GM19397 (cell line): ENCODE measurements around the gene OR4K1.
"Not testable (repeated sequence)": the region's sequence is repeated elsewhere in the genome, so short reads cannot be mapped to it uniquely, and the experiment has no call there.

ENCODE experiments used
- ATAC-seq: cut with Tn5 transposase; IDR thresholded peaks from one replicate; pipeline ENCODE4 v1.9.1; 2021; ENCODE audit warnings: mild to moderate bottlenecking, moderate library complexity; ENCODE audit not compliant: unreplicated experiment

The OR4K1 gene, protein sequence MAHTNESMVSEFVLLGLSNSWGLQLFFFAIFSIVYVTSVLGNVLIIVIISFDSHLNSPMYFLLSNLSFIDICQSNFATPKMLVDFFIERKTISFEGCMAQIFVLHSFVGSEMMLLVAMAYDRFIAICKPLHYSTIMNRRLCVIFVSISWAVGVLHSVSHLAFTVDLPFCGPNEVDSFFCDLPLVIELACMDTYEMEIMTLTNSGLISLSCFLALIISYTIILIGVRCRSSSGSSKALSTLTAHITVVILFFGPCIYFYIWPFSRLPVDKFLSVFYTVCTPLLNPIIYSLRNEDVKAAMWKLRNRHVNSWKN

DNA sequence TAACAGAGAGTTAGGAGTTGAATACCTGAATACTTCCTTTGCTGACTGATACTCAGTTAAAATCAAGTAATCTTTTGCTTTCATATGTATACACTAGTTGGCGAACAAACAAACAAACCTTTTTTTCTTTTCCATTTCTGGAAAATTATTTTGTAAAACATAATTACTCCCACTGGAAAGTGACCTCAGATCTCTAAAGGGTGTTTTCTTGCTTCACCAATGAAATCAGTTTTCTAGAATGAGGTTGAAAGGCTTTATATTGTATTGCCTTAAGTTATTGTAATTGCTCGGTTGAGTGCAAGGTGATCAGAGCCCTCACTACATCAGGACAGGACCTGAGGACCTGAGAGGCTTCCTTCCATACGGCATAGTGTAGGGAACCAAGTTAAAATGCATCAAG is at the start of gene OR4K1:
TSS of gene OR4K1 (plus strand) at position 301 of the 400 bp plus-strand sequence. CDS start 4,750 bp downstream, outside the sequence.
- ATAC-seq: no peak

DNA sequence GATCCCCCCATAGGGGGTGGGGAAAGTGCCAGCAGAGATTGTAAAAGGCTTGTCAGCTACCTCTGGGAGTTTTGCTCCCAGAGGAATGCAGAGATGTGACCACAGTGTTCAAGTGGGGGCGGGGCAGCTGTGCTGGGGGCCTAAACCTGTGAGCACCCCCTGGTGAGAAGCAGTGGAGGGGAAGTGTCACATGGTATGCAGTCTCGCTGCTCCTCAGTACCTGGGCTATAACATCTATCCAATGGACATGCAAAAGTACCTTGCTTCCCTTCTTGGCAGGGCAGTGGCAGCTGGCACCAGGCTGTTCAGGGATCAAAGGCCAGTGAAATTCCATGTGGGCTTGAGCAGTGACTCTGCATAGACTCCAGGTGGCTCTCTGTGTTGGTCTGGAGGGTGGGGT is 35.4 kb upstream of the OR4K1 start:
- no peak for ATAC-seq

DNA sequence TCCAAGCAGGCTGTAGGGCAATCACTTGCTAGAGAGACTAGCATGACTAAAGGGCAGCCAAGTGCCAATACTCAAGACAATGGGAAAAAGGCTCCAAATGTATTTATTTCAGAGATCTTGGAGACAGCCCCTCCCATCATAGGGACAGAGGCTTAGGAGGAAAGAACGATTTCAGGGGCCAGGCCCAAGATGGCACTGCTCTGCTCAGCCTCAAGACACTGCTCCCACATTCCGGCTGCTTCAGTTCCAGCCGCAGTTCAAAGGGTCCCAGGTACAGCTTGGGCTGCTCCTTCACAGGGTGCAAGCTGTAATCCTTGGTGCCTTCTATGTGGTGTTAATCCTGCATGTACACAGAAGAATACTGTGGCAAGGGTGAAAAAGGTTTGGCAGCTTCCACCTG is 29.7 kb upstream of the OR4K1 start:
- ATAC-seq: no peak

DNA sequence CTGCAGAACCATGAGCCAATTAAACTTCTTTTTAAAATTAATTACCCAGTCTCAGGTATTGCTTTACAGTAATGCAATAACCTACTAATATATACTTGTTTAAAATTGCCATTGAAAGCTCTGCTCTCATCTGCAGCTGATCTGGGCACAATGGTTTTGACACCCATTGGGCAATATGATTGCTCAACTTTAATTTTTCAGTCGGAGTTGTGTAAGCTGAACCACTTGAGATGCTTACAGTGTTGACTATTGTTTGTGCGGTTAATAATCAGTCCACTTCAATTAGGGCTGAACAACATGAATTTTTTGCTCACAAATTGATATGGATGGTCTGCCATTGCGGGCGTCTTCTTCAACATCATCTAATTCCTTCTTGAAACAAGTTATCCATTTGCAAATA is 28.3 kb upstream of the OR4K1 start:
- ATAC-seq: no peak

DNA sequence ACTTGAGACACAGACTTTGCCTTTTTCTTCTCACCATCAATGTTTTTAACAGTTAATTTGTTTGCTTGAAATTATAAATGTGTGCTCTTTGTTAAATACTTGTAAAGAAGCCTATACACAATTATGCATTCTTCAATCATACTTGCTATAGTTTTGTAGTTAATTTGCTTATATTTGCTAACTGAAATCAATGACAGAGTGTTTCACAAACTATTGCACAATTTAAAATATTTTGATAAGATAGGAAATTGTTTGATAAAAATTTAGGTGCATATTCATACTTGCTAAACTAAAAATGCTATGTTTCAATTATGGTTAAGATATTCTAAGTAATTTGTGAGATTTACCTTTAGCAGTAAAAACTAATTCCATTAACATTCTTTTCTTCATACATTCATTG is 24.1 kb upstream of the OR4K1 start:
- no peak for ATAC-seq

DNA sequence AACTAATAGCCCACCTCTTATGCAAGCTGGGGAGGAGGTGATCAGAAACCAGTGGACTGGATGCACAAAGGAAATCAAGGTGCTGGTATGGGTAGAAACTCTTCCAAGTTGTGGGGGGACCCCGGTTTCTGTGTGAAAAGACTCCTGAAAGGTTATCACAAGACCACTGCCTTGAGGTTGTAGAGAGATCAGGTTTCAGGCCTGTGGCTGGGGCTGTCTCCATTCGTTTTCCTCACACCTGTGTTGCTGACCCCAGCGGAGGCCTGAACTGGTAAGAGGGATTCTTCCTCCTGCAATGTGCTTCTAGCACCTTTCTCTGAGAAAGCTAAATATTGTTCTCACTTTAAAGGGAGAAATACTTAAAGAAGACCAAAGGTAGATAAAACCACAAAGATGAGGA is 19.6 kb upstream of the OR4K1 start:
- ATAC-seq: no peak

DNA sequence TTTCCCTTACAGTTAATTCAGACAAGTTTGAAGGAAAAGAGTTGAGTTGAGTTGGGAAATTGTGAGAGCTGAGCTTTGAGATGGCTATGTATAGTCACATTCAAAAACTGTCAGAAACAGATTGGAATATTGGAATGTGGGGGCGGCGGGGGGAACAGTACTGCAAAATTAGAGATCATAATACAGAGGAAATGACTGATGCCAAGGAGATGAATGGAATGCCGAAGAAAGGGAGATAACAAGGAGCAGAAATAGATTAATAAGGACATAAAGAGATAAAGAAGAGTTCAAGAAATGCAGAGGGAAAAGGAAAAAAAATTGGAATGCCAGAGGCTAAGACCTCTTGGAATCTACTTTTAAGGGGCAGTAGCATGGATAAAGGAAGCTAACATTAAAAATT is 13.5 kb upstream of the OR4K1 start:
- ATAC-seq: no peak

DNA sequence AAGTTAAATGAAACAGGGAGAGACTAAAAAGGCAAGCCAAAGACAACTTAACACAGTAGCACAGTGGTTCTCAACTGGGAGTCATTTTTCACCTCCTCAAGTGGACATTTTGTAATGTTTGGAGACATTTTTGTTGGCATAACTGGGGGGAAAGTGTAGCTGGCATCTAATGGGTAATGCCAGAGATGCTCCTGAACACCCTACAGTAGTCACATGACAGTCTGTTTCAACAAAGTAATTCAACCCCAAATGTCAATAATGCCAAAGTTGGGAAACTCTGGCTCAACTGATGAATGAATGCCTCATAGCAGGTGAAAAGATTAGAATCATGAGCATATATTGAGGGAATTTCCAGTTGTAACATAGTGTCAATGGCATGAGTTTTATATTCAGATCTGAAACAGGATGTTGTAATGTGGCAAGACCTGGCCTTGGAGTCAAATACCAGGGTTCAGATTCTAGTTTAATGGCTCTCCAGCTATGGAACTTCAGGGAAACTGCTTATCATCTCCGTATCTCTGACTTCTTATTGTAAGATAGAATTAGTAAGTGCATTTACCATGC is 12.7 kb upstream of the OR4K1 start:
- ATAC-seq: no peak

DNA sequence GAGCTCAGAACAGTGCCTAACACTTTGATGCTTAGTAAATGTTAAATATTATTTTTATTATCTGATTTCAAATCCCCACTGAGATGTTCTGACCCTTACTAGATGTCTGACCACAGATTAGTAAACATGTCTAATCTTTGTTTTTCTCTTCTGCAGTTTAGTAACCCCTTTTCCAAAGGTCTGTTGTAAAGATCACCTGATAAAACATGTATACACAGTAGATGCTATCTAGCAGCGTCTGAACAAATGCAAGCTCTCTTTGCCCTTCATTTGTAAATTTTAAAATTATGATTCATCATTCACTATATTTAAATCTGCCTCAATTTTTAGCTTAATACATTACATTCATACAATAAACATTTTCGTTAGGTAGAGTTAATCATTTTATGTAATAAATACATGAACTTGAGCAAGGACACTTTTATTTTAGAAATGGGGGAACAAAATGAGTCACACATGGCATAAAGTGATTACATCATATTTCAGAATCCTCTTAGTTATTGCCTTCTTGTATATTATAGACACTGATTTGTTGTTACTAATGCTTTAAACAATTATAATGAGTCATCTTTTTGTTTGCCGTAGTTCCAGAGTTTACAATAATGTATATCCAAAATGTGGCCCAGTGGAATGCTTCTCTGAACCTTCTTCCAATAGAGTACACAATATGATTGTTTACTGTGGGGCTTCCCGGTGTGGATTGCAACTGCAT is 12.0 kb upstream of the OR4K1 start:
- ATAC-seq: no peak

DNA sequence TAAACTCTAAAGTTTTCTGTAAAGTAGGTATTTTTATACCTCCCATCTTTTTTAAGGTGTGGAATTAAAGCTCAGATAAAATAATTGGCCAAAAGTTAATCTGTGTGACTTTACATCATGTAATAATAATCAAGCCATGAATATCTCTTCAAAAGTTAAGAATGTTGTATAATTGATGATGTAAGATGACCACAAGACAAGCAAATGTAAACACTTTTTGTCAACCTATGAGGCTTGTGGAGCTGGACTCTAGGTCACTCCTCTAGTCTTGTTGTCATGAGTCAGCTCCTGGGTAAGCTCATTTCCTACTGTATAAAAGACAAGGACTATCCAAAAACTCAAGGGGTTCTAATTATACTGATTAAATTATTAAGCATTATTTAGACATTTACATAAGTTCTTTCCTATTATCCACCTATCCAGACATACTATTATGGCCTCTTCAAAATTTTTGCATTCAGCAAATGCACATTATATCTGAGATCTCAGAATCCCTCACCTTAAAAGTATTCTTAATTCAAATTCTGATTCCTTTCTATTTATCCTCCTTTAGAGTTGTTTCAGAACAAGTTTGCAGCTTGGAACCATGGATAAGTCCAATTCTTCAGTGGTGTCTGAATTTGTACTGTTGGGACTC is 10.6 kb upstream of the OR4K1 start, which contains the start of gene OR4K5:
TSS of gene OR4K5 (plus strand) at position 587 of the 637 bp plus-strand sequence. CDS start at position 587, 0 bp downstream.
- no peak for ATAC-seq

DNA sequence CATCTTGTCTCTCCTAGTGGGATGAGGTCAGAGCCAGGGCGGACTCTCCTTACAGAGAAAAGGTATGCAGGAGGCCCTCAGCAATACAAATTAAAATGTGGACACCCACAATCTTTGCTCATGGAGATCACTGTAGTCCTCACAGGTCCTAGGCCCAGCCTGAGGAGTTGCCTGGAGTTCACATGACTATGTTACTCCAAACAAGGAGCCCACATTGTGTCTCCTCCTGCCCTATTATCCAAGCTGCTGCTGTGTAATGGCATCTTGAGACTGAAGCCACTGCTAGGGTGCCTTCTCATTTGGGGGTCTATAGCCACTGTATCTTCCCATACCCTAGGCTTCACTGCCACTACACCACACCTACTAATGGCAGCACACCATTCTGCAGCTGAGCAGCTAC is 11.0 kb downstream of the OR4K1 start:
- ATAC-seq: no peak

DNA sequence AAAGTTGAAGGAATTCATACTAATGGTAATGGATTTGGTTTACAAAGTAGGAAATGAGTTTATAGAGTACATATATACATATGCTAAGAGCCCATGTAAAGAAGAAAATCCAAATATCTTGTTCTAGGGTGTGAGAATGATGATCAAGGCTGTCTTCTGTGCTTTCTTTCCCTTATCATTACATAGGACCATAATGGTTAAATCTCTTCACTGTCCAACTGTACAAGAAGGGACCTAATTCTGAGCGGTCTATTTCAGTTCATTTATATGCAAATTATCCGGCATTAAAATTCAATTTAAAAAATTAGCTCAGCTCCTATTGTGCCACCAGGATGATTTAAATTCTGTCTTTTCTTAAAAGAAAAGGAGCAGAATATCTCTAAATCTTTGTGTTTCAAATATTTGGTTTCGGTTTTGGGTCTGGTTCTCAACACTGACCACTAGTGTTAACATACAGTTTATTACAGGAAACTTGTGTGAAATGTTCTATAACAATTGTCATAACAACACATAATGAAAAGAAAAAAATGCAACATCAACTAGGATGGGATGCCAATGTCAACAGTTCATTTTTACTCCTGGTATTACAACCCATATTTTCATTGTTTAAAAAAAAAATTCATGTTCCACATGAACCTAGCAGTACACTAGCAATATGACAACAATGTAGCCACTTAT is 16.8 kb downstream of the OR4K1 start:
- ATAC-seq: no peak

DNA sequence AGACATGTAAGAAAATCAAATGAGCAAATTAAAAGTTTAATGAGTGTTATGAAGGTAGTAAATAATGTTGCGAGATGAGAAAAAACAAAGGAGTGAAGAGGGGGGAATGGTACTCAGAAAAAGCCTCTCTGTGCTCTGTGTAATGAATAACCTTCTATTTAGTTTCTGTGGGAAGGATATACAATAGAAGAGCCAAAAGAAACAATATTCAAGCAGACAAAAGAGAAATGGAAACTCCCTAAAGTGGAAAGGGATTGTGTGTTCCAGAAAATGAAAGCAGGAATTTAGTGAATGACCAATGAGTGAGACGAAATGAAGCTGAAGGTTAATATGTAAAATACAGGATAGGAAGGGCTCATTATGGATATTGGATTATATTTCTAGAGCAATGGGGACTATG is 18.5 kb downstream of the OR4K1 start:
- no peak for ATAC-seq

DNA sequence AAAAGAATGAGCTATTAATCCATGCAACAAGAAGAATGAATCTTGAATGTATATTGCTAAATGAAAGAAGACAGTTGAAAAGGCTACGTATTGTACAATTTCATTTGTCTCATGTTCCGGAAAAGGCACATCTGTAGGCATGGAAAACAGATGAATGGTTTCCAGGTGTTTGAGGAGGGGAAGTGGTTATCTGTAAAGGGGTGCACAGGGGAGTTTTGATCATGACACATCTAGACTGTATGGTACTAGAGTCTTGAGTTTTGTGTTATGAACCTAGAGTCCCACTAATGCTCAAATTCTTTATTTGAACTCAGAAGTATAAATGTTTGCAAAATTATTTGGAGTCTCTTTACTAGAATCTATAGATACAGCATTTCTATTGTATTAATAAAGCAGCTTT is 39.0 kb downstream of the OR4K1 start:
- not testable (repeated sequence) for ATAC-seq

DNA sequence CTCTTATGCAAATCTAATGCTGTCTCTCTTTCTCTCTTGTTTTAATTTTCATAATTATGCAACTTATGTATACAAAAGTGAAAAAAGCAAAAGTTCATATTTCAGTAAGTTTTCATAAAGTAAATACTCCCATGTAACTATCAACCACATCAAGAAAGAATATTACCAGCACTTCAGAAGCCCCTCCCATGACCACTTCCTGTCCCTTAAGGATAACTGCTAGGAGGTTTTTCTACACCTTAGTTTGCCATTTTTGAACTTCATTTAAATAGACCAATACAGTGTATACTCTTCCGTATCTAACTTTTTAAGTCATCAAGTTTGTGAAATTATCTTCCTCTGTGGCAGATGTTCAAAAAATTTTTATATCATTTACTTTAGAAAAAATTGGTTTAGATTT is 44.1 kb downstream of the OR4K1 start:
- ATAC-seq: no peak

DNA sequence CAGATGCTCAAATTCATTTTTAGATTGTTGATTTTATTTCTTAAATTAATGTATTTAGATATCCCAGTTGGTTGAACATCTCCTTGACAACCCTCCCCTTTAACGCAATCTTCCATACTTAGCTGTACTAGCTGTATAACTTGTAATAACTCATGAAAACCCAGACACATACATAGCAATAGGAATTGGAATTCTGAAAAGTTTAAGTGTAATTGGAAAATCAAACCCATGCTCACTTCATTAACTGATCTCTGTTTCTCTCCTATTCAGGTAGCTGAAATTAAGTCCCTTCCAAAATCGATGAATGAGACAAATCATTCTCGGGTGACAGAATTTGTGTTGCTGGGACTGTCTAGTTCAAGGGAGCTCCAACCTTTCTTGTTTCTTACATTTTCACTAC is 44.6 kb downstream of the OR4K1 start, which contains the start of gene OR4K15:
TSS of gene OR4K15 (plus strand) at position 301 of the 400 bp plus-strand sequence. CDS start at position 301, 0 bp downstream.
- no peak for ATAC-seq
